Neural progenitor cell (in vitro differentiated cells): ENCODE measurements around the gene PHF1. TPM values are rescaled to one million over a fixed set of nuclear protein-coding genes. Genes with fewer than 3 reads are reported as not detected.
A peak's percentile ranks its signal among the peaks of the same experiment; 100 is the strongest.

ENCODE experiments used
- DNase-seq: peaks from one replicate; pipeline ENCODE4 v3.0.0-alpha.2; 2016; ENCODE audit warnings: low spot score
- H2AFZ ChIP-seq: fragments of 200-600 bp; sonication (generic); replicated peaks from 2 replicates; pipeline ENCODE4 v1.6.1; 2016; ENCODE audit warnings: antibody characterized with exemption
- H3F3A ChIP-seq: fragments of 200-600 bp; sonication (generic); 2 replicates; pipeline ENCODE4 v1.6.1; 2016; ENCODE audit warnings: antibody characterized with exemption, low read depth
- H3K27ac ChIP-seq: fragments of 200-600 bp; sonication (generic); 2 replicates; pipeline ENCODE4 v1.5.1; 2016; ENCODE audit warnings: mild to moderate bottlenecking
- H3K27me3 ChIP-seq: fragments of 200-600 bp; sonication (generic); 2 replicates; pipeline ENCODE4 v1.6.1; 2016; ENCODE audit warnings: mild to moderate bottlenecking, moderate library complexity
- H3K36me3 ChIP-seq: fragments of 200-600 bp; sonication (generic); 2 replicates; pipeline ENCODE4 v1.5.1; 2016
- H3K4me1 ChIP-seq: fragments of 200-600 bp; sonication (generic); 2 replicates; pipeline ENCODE4 v1.6.1; 2016; ENCODE audit warnings: mixed run types
- H3K4me2 ChIP-seq: fragments of 200-600 bp; sonication (generic); 2 replicates; pipeline ENCODE4 v1.6.1; 2016
- H3K4me3 ChIP-seq: fragments of 200-600 bp; sonication (generic); 2 replicates; pipeline ENCODE4 v1.5.1; 2016
- H3K79me2 ChIP-seq: fragments of 200-600 bp; sonication (generic); 2 replicates; pipeline ENCODE4 v1.6.1; 2016; ENCODE audit warnings: low read depth
- H3K9ac ChIP-seq: fragments of 200-600 bp; sonication (generic); 2 replicates; pipeline ENCODE4 v1.6.1; 2016
- H3K9me3 ChIP-seq: fragments of 200-600 bp; sonication (generic); 2 replicates; pipeline ENCODE4 v1.5.1; 2016; ENCODE audit warnings: low read depth
- H4K20me1 ChIP-seq: fragments of 200-600 bp; sonication (generic); 2 replicates; pipeline ENCODE4 v1.6.1; 2016; ENCODE audit warnings: low read depth
- H3K27ac Mint-ChIP-seq: 3 replicates; pipeline ENCODE4 v1.8.0; 2021; ENCODE audit warnings: mixed read lengths
- H3K27me3 Mint-ChIP-seq: 2 replicates; pipeline ENCODE4 v1.8.0; 2022; ENCODE audit warnings: low read depth, mild to moderate bottlenecking, inconsistent platforms, moderate library complexity, mixed read lengths; ENCODE audit not compliant: insufficient read depth
- H3K36me3 Mint-ChIP-seq: 3 replicates; pipeline ENCODE4 v1.8.0; 2021; ENCODE audit warnings: mixed read lengths
- H3K4me1 Mint-ChIP-seq: 3 replicates; pipeline ENCODE4 v1.8.0; 2021; ENCODE audit warnings: mixed read lengths
- H3K4me3 Mint-ChIP-seq: 3 replicates; pipeline ENCODE4 v1.8.0; 2021; ENCODE audit warnings: mild to moderate bottlenecking, moderate library complexity, mixed read lengths
- H3K9me3 Mint-ChIP-seq: 3 replicates; pipeline ENCODE4 v1.8.0; 2020; ENCODE audit warnings: mixed read lengths
- EZH2 ChIP-seq: fragments of 200-600 bp; sonication (generic); IDR thresholded peaks from 2 replicates; pipeline ENCODE4 v1.6.1; 2017; ENCODE audit warnings: antibody characterized with exemption, mild to moderate bottlenecking, moderate library complexity
- EZH2phosphoT487 ChIP-seq: fragments of 200-600 bp; sonication (generic); IDR thresholded peaks from 2 replicates; pipeline ENCODE4 v1.6.1; 2017; ENCODE audit warnings: antibody characterized with exemption
- total RNA-seq: library from RNA; depleted of rRNA; stranded (reverse); fragments of >200 nt; gene quantifications from 2 replicates; pipeline ENCODE4 v1.2.3, GENCODE V29; 2015; ENCODE audit warnings: low replicate concordance
- TF ChIP-seq, protein P1 (sequence below): fragments of 200-600 bp; sonication (generic); IDR thresholded peaks from 2 replicates; pipeline ENCODE4 v1.5.1; 2017; ENCODE audit warnings: antibody characterized with exemption, mild to moderate bottlenecking

Gene PHF1
- total RNA-seq, 1 donor from 2014 or later: 25.6 TPM

GRCh38 chr6:33425668-33426577, 15.1 kb downstream of the PHF1 start:
- no peaks in the 10 kb centered on the region for H3K27me3 ChIP-seq
- DNase-seq: peak; percentile 92
- H2AFZ ChIP-seq: no peak overlapping the region
- Mint-ChIP-seq H3K27ac (peak overlapping the region; percentile 92), H3K9me3 (no peaks in the 10 kb centered on the region), H3K4me1 (peaks cover 82% of the 10 kb centered on the region), H3K36me3 (peaks cover 14% of the 10 kb centered on the region), H3K4me3 (peak overlapping the region; percentile 92), H3K27me3 (peaks cover 10% of the 10 kb centered on the region)
- H3K4me3 ChIP-seq: peak overlapping the region; percentile 54
- H3F3A ChIP-seq: peaks cover 55% of the 10 kb centered on the region
- TF ChIP-seq EZH2: no peak
- TF ChIP-seq, protein P1, sequence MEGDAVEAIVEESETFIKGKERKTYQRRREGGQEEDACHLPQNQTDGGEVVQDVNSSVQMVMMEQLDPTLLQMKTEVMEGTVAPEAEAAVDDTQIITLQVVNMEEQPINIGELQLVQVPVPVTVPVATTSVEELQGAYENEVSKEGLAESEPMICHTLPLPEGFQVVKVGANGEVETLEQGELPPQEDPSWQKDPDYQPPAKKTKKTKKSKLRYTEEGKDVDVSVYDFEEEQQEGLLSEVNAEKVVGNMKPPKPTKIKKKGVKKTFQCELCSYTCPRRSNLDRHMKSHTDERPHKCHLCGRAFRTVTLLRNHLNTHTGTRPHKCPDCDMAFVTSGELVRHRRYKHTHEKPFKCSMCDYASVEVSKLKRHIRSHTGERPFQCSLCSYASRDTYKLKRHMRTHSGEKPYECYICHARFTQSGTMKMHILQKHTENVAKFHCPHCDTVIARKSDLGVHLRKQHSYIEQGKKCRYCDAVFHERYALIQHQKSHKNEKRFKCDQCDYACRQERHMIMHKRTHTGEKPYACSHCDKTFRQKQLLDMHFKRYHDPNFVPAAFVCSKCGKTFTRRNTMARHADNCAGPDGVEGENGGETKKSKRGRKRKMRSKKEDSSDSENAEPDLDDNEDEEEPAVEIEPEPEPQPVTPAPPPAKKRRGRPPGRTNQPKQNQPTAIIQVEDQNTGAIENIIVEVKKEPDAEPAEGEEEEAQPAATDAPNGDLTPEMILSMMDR: peak; percentile 65
- no peak for TF ChIP-seq EZH2phosphoT487
- H3K9ac ChIP-seq: no peak overlapping the region
- no peaks in the 10 kb centered on the region for H3K9me3 ChIP-seq
- peaks cover 48% of the 10 kb centered on the region for H3K4me1 ChIP-seq
- peak overlapping the region; percentile 66 for H3K27ac ChIP-seq
- no peaks in the 10 kb centered on the region for H3K36me3 ChIP-seq
- peak overlapping the region; percentile 89 for H3K4me2 ChIP-seq
- peaks cover 92% of the 10 kb centered on the region for H3K79me2 ChIP-seq
- peaks cover 44% of the 10 kb centered on the region for H4K20me1 ChIP-seq

DNA sequence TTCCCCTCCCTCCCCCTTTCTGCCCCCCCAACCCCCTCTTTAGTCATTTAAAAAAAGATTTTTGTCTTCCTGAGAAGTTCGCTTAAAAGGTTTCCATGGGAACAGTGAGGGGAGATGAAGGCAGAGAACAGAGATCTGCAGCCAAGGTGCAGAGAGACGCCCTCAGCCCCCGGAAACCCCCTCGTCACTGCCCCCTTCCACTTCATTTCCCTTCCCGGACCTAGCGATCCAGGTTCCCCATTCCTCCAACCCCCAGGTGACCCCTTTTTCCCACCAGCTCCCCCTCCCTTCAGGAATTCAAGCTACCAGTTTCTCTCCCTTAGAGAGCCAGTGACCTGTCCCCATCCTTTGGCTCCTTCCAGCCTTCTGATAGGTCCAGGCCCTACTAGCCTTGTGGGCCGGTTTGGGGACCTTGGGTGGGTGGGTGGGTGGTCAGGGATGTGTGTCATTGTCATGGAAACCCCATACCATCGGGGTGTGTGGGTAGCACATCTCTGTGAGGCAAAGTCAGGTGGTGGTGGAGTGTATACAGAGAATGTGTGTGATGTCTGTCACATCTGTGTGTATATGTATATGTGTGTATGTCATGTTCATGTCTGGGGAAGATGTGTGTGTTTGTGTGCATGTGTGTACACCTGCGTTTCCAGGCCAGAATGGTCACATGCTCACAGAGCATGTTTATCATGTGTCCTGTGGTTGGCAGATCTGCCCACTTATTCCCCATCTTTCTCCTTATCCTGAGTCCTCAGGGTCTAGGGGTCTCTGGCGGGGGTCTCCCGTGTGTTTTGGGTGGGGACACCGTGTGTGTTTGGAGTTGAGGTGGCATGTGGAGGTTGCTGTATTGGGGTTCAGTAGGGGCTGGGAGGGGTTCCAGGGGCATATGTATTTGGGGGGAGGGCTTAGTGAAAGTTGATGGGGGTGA, 16.0 kb downstream of the PHF1 start:
- TF ChIP-seq, protein P1: no peak
- TF ChIP-seq EZH2phosphoT487: no peak
- no peak for TF ChIP-seq EZH2
- H2AFZ ChIP-seq: no peak overlapping the region
- peaks cover 89% of the 10 kb centered on the region for H3K79me2 ChIP-seq
- H3K27ac ChIP-seq: no peak overlapping the region
- no peaks in the 10 kb centered on the region for H3K27me3 ChIP-seq
- peaks cover 79% of the 10 kb centered on the region for H3K4me1 Mint-ChIP-seq
- peak overlapping the region; percentile 89 for H3K4me2 ChIP-seq
- H3K36me3 Mint-ChIP-seq: peaks cover 14% of the 10 kb centered on the region
- DNase-seq: peak; percentile 34
- H3K9me3 ChIP-seq: no peaks in the 10 kb centered on the region
- peaks cover 8% of the 10 kb centered on the region for H3K27me3 Mint-ChIP-seq
- peak overlapping the region; percentile 77 for H3K4me3 ChIP-seq
- H3K36me3 ChIP-seq: no peaks in the 10 kb centered on the region
- H3K27ac Mint-ChIP-seq: peak overlapping the region; percentile 92
- H3F3A ChIP-seq: peaks cover 64% of the 10 kb centered on the region
- no peak overlapping the region for H3K9ac ChIP-seq
- peaks cover 46% of the 10 kb centered on the region for H3K4me1 ChIP-seq
- H3K9me3 Mint-ChIP-seq: no peaks in the 10 kb centered on the region
- H3K4me3 Mint-ChIP-seq: peak overlapping the region; percentile 92
- H4K20me1 ChIP-seq: peaks cover 46% of the 10 kb centered on the region

DNA sequence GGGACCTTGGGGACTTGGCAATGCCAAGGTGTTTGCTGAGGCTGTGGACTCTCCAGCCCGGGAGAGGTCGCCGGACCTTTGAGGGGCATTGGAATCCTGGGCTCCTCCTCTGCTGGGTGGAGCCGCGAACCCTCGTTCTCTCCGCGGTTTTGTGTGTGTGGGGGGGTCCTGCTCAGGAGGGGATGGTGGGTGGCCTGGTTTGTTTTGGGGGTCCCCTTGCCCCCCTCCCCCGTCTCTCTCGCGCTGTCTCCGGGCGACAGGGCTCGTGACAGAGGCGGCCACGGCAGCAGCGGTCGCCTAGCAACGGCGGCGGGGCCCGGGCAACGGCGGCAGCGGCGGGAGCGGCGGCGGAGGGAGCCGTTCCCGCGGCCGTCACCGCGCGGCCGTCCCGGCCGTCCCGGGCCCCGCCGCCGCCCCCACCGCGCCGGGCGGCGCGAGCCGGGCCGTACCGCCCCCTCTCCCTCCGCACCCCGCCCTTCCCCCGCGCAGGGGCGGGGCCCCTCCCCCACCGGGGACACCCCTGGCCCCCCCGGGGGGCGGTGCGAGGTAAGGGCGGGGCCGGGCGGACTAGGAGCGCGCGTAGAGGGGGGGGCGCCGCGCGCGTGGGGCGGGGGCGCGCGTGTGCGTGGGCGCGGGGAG, 16.9 kb downstream of the PHF1 start:
- peak; percentile 79 for DNase-seq
- Mint-ChIP-seq H3K4me1 (peaks cover 81% of the 10 kb centered on the region), H3K9me3 (no peaks in the 10 kb centered on the region), H3K4me3 (peak overlapping the region; percentile 92), H3K36me3 (peaks cover 16% of the 10 kb centered on the region), H3K27me3 (peaks cover 8% of the 10 kb centered on the region), H3K27ac (peak overlapping the region; percentile 64)
- Histone ChIP-seq H3K36me3 (no peaks in the 10 kb centered on the region), H4K20me1 (peaks cover 54% of the 10 kb centered on the region), H3K27me3 (no peaks in the 10 kb centered on the region), H3K79me2 (peaks cover 89% of the 10 kb centered on the region), H3K4me2 (peak overlapping the region; percentile 89), H3K4me1 (peaks cover 54% of the 10 kb centered on the region), H3K4me3 (peak overlapping the region; percentile 77), H3K9ac (no peak overlapping the region), H2AFZ (no peak overlapping the region), H3F3A (peaks cover 72% of the 10 kb centered on the region), H3K27ac (no peak overlapping the region), H3K9me3 (no peaks in the 10 kb centered on the region)
- TF ChIP-seq EZH2 (no peak), EZH2phosphoT487 (no peak)
- TF ChIP-seq, protein P1: peak; percentile 7
